GM18858 (cell line): ENCODE results near the gene SSR1.
"Not testable (repeated sequence)": the region's sequence is repeated elsewhere in the genome, so short reads cannot be mapped to it uniquely, and the experiment has no call there.

ENCODE experiments used
- ATAC-seq: cut with Tn5 transposase; IDR thresholded peaks from one replicate; pipeline ENCODE4 v1.9.1; 2021; ENCODE audit not compliant: unreplicated experiment

Gene SSR1

GRCh38 chr6:7319406-7319805 lies 6.4 kb upstream of the SSR1 start:
- not testable (repeated sequence) for ATAC-seq

- no peak for ATAC-seq
Observed at GRCh38 chr6:7317538-7317937, 4.5 kb upstream of the SSR1 start.

GRCh38 chr6:7316658-7317533 lies 3.9 kb upstream of the SSR1 start:
- ATAC-seq = no peak

GRCh38 chr6:7315948-7316365 lies 3.0 kb upstream of the SSR1 start:
- no peak for ATAC-seq

GRCh38 chr6:7315087-7315947 lies 2.3 kb upstream of the SSR1 start:
- ATAC-seq = not testable (repeated sequence)

GRCh38 chr6:7314414-7314813 lies 1.4 kb upstream of the SSR1 start:
- ATAC-seq = no peak

GRCh38 chr6:7313505-7314165 lies 636 bp upstream of the SSR1 start:
- ATAC-seq = no peak

GRCh38 chr6:7311917-7312615 lies 933 bp downstream of the SSR1 start:
- no peak for ATAC-seq

GRCh38 chr6:7311176-7311575 lies 1.8 kb downstream of the SSR1 start:
- no peak for ATAC-seq

- no peak for ATAC-seq
Observed at GRCh38 chr6:7309050-7309449, 3.9 kb downstream of the SSR1 start.

GRCh38 chr6:7307533-7307932 lies 5.5 kb downstream of the SSR1 start:
- ATAC-seq = no peak

- ATAC-seq = no peak
Observed at GRCh38 chr6:7304821-7305220, 8.2 kb downstream of the SSR1 start.

- ATAC-seq = no peak
Observed at GRCh38 chr6:7301702-7302101, 11.3 kb downstream of the SSR1 start.

- no peak for ATAC-seq
Observed at GRCh38 chr6:7300926-7301325, 12.1 kb downstream of the SSR1 start.

- ATAC-seq = no peak
Observed at GRCh38 chr6:7298113-7298512, 14.9 kb downstream of the SSR1 start.

GRCh38 chr6:7296602-7297001 lies 16.4 kb downstream of the SSR1 start:
- ATAC-seq = no peak

- ATAC-seq = no peak
Observed at GRCh38 chr6:7295916-7296315, 17.1 kb downstream of the SSR1 start.

GRCh38 chr6:7292596-7293255 lies 20.3 kb downstream of the SSR1 start:
- ATAC-seq = no peak

GRCh38 chr6:7290079-7290478 lies 22.9 kb downstream of the SSR1 start:
- no peak for ATAC-seq

- no peak for ATAC-seq
Observed at GRCh38 chr6:7285416-7285815, 27.6 kb downstream of the SSR1 start.
